ENCODE results near the gene RNF212.

The RNF212 gene

GRCh38 chr4:1075225-1075624 lies 38.1 kb downstream of the RNF212 start:
- Histone ChIP-seq H3K4me3 (ENCODE audit: low read depth, low read length) (no peak overlapping the region), H3K36me3 (ENCODE audit: control insufficient read depth, insufficient read depth, low read length) (no peaks in the 10 kb centered on the region), H3K9ac (ENCODE audit: low read depth, low read length) (no peak overlapping the region), H3K4me1 (ENCODE audit: control insufficient read depth, insufficient read depth, low read length) (no peaks in the 10 kb centered on the region), H3K27me3 (ENCODE audit: control insufficient read depth, insufficient read depth, low read length) (no peaks in the 10 kb centered on the region), H3K9me3 (ENCODE audit: control insufficient read depth, insufficient read depth, low read length) (no peaks in the 10 kb centered on the region)

- no peaks in the 10 kb centered on the region for H3K4me1 ChIP-seq (ENCODE audit: control insufficient read depth, insufficient read depth, low read length)
- no peaks in the 10 kb centered on the region for H3K27me3 ChIP-seq (ENCODE audit: control insufficient read depth, insufficient read depth, low read length)
- H3K9ac ChIP-seq (ENCODE audit: low read depth, low read length), result no peak overlapping the region
- no peak overlapping the region for H3K4me3 ChIP-seq (ENCODE audit: low read depth, low read length)
- no peaks in the 10 kb centered on the region for H3K9me3 ChIP-seq (ENCODE audit: control insufficient read depth, insufficient read depth, low read length)
- H3K36me3 ChIP-seq (ENCODE audit: control insufficient read depth, insufficient read depth, low read length), result no peaks in the 10 kb centered on the region
Measured at GRCh38 chr4:1074077-1074476, 39.3 kb downstream of the RNF212 start.

GRCh38 chr4:1072830-1073446 lies 40.4 kb downstream of the RNF212 start:
- Histone ChIP-seq H3K4me3 (ENCODE audit: low read depth, low read length) (no peak overlapping the region), H3K9me3 (ENCODE audit: control insufficient read depth, insufficient read depth, low read length) (no peaks in the 10 kb centered on the region), H3K4me1 (ENCODE audit: control insufficient read depth, insufficient read depth, low read length) (no peaks in the 10 kb centered on the region), H3K9ac (ENCODE audit: low read depth, low read length) (no peak overlapping the region), H3K36me3 (ENCODE audit: control insufficient read depth, insufficient read depth, low read length) (no peaks in the 10 kb centered on the region), H3K27me3 (ENCODE audit: control insufficient read depth, insufficient read depth, low read length) (no peaks in the 10 kb centered on the region)

- no peak overlapping the region for H3K4me3 ChIP-seq (ENCODE audit: low read depth, low read length)
- no peaks in the 10 kb centered on the region for H3K36me3 ChIP-seq (ENCODE audit: control insufficient read depth, insufficient read depth, low read length)
- no peaks in the 10 kb centered on the region for H3K4me1 ChIP-seq (ENCODE audit: control insufficient read depth, insufficient read depth, low read length)
- no peaks in the 10 kb centered on the region for H3K27me3 ChIP-seq (ENCODE audit: control insufficient read depth, insufficient read depth, low read length)
- H3K9ac ChIP-seq (ENCODE audit: low read depth, low read length), result no peak overlapping the region
- H3K9me3 ChIP-seq (ENCODE audit: control insufficient read depth, insufficient read depth, low read length), result no peaks in the 10 kb centered on the region
Measured at GRCh38 chr4:1069394-1069793, 44.0 kb downstream of the RNF212 start.

GRCh38 chr4:1065732-1066131 lies 47.6 kb downstream of the RNF212 start:
- no peaks in the 10 kb centered on the region for H3K36me3 ChIP-seq (ENCODE audit: control insufficient read depth, insufficient read depth, low read length)
- no peak overlapping the region for H3K9ac ChIP-seq (ENCODE audit: low read depth, low read length)
- no peaks in the 10 kb centered on the region for H3K27me3 ChIP-seq (ENCODE audit: control insufficient read depth, insufficient read depth, low read length)
- no peaks in the 10 kb centered on the region for H3K9me3 ChIP-seq (ENCODE audit: control insufficient read depth, insufficient read depth, low read length)
- no peak overlapping the region for H3K4me3 ChIP-seq (ENCODE audit: low read depth, low read length)
- H3K4me1 ChIP-seq (ENCODE audit: control insufficient read depth, insufficient read depth, low read length), result no peaks in the 10 kb centered on the region

- Histone ChIP-seq H3K4me1 (ENCODE audit: control insufficient read depth, insufficient read depth, low read length) (no peaks in the 10 kb centered on the region), H3K27me3 (ENCODE audit: control insufficient read depth, insufficient read depth, low read length) (no peaks in the 10 kb centered on the region), H3K36me3 (ENCODE audit: control insufficient read depth, insufficient read depth, low read length) (no peaks in the 10 kb centered on the region), H3K9ac (ENCODE audit: low read depth, low read length) (no peak overlapping the region), H3K4me3 (ENCODE audit: low read depth, low read length) (no peak overlapping the region), H3K9me3 (ENCODE audit: control insufficient read depth, insufficient read depth, low read length) (no peaks in the 10 kb centered on the region)
Measured at GRCh38 chr4:1062419-1062818, 50.9 kb downstream of the RNF212 start.

GRCh38 chr4:1061760-1062159 lies 51.6 kb downstream of the RNF212 start:
- no peak overlapping the region for H3K4me3 ChIP-seq (ENCODE audit: low read depth, low read length)
- no peaks in the 10 kb centered on the region for H3K27me3 ChIP-seq (ENCODE audit: control insufficient read depth, insufficient read depth, low read length)
- no peaks in the 10 kb centered on the region for H3K36me3 ChIP-seq (ENCODE audit: control insufficient read depth, insufficient read depth, low read length)
- H3K4me1 ChIP-seq (ENCODE audit: control insufficient read depth, insufficient read depth, low read length), result no peaks in the 10 kb centered on the region
- no peaks in the 10 kb centered on the region for H3K9me3 ChIP-seq (ENCODE audit: control insufficient read depth, insufficient read depth, low read length)
- H3K9ac ChIP-seq (ENCODE audit: low read depth, low read length), result no peak overlapping the region

GRCh38 chr4:1061056-1061700 lies 52.2 kb downstream of the RNF212 start:
- Histone ChIP-seq H3K36me3 (ENCODE audit: control insufficient read depth, insufficient read depth, low read length) (no peaks in the 10 kb centered on the region), H3K9ac (ENCODE audit: low read depth, low read length) (no peak overlapping the region), H3K4me3 (ENCODE audit: low read depth, low read length) (no peak overlapping the region), H3K4me1 (ENCODE audit: control insufficient read depth, insufficient read depth, low read length) (no peaks in the 10 kb centered on the region), H3K27me3 (ENCODE audit: control insufficient read depth, insufficient read depth, low read length) (no peaks in the 10 kb centered on the region), H3K9me3 (ENCODE audit: control insufficient read depth, insufficient read depth, low read length) (no peaks in the 10 kb centered on the region)

GRCh38 chr4:1060621-1061020 lies 52.7 kb downstream of the RNF212 start:
- Histone ChIP-seq H3K4me1 (ENCODE audit: control insufficient read depth, insufficient read depth, low read length) (no peaks in the 10 kb centered on the region), H3K27me3 (ENCODE audit: control insufficient read depth, insufficient read depth, low read length) (peaks cover 2% of the 10 kb centered on the region)

GRCh38 chr4:1060121-1060520 lies 53.2 kb downstream of the RNF212 start:
- no peak overlapping the region for H3K9ac ChIP-seq (ENCODE audit: low read depth, low read length)
- no peak overlapping the region for H3K4me3 ChIP-seq (ENCODE audit: low read depth, low read length)
- H3K36me3 ChIP-seq (ENCODE audit: control insufficient read depth, insufficient read depth, low read length), result no peaks in the 10 kb centered on the region
- no peaks in the 10 kb centered on the region for H3K9me3 ChIP-seq (ENCODE audit: control insufficient read depth, insufficient read depth, low read length)
- peaks cover 6% of the 10 kb centered on the region for H3K27me3 ChIP-seq (ENCODE audit: control insufficient read depth, insufficient read depth, low read length)
- H3K4me1 ChIP-seq (ENCODE audit: control insufficient read depth, insufficient read depth, low read length), result no peaks in the 10 kb centered on the region

More at GRCh38 chr4:1060621-1061020, 52.7 kb downstream of the RNF212 start:
- Histone ChIP-seq H3K36me3 (ENCODE audit: control insufficient read depth, insufficient read depth, low read length) (no peaks in the 10 kb centered on the region), H3K9me3 (ENCODE audit: control insufficient read depth, insufficient read depth, low read length) (no peaks in the 10 kb centered on the region), H3K4me3 (ENCODE audit: low read depth, low read length) (no peak overlapping the region), H3K9ac (ENCODE audit: low read depth, low read length) (no peak overlapping the region)

GRCh38 chr4:1058997-1059665 lies 54.2 kb downstream of the RNF212 start:
- Histone ChIP-seq H3K27me3 (ENCODE audit: control insufficient read depth, insufficient read depth, low read length) (peaks cover 6% of the 10 kb centered on the region), H3K9ac (ENCODE audit: low read depth, low read length) (no peak overlapping the region), H3K9me3 (ENCODE audit: control insufficient read depth, insufficient read depth, low read length) (no peaks in the 10 kb centered on the region), H3K4me3 (ENCODE audit: low read depth, low read length) (no peak overlapping the region), H3K36me3 (ENCODE audit: control insufficient read depth, insufficient read depth, low read length) (no peaks in the 10 kb centered on the region), H3K4me1 (ENCODE audit: control insufficient read depth, insufficient read depth, low read length) (no peaks in the 10 kb centered on the region)
